HG03575 (cell line): ENCODE measurements around the gene NR1H2.

Source experiments
- ATAC-seq: cut with Tn5 transposase; IDR thresholded peaks from one replicate; pipeline ENCODE4 v1.9.1; 2021; ENCODE audit not compliant: unreplicated experiment, insufficient number of reproducible peaks, low FRiP score; ENCODE audit errors: extremely low read depth

NR1H2 gene

DNA sequence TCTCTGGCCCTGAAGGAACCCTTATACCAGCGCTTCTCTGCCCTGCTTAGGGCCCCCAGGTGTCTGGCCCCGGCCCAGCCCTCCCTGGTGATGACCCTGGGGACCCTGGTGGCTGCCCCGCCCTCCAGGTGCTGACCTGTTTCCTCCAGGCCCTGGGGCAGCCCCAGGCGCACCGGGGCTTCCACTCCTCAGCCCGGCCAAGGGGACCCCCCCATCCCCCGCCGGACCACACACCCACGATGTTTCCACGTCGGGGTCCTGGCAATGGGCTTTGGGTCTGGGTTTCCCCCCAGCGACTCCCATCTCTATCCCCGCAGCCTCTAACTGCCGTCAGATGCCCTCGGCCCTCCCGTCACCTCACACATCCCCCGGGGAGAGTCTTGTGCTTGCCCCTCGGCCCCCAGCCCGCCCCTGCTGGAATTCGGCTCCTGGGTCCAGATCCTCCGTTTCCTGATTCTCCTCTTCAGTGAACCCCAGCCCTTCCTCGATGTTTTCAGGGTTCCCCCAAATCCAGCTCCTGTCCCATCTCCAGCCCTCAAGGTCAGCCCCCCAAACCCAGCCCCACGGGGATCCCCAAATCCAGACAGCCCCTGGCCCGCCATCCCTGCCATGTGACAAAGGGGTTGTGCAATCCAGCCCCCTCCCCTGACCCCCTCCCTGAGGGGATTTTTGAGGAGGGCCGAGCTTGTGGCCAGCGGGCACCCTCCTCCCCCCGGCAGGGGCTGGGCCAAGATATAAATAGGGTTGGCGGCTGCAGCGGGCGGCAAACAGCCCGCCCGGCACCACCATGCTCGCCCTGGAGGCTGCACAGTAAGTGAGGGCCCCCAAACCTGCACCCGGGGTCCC is 42.1 kb downstream of the NR1H2 start, which contains the start of gene SPIB:
Gene SPIB, plus strand, starts transcription at position 763 of the 846 bp plus-strand sequence. Its CDS starts 25 bp downstream, at position 788.
- no peak for ATAC-seq

DNA sequence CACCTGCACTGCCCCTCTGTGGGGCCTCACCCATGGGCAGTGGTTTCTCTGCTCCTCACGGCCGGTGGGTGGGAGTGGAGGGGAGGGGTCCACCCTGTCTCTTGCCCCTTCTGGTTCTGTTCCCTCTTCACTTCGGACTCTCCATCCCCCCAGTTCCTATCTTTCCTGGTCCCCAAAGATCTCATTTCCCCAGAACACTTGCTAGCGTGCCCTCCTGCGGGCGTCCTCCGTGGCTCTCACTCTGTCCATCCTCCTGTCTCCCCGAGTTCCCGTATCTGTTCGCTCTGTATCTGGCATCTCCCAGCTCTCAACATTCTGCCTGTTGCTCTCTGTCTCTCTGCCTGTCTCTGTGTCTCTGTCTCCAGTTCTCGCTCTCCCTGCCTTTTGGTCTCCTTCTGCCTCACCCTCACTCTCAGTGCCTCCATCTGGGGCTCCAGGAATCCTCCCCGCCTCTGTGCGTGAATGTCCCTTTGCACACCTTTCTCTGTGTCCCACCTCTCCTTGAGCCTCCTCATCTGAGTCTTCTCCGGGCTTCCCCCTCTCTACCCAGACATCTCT is 42.8 kb downstream of the NR1H2 start:
- ATAC-seq: no peak

DNA sequence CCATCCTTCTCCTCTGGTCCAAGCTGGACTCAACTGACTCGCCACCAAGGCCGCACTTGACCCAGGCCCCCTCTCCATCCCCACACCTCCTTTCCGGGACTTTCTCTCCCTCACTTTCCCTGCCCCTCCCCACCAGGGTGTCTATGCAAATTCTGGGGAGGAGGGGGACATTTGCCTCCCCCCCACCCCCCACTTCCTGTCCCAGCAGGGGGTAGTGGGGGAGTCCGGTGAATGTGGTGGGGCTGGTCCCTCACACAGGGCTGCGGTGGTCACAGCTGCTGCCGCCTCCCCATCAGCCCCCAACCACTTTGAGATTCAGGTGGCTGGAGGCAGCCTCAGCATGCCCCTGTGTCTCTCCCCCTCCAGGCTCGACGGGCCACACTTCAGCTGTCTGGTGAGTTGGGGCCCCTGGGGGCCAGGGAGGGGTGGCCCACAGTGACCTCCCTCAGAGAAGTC is 43.4 kb downstream of the NR1H2 start:
- ATAC-seq: no peak

DNA sequence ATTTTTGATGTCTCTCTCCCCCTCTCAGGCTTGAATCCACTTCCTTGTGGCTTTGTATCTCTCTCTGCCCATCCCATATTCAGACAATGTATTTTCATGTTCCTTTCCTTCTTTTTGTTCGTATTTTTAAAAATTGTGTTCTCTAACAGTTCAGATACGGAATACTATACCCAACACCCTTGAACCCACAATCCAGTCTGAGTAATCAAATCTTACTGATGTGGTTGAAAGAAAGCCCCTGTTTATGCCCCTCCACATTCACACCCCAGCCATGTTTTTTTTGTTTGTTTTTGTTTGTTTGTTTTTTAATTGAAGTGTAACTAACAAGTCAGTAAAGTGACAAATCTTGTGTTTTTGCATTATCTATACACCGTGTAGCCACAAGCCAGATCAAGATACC is 43.9 kb downstream of the NR1H2 start:
- ATAC-seq: no peak

DNA sequence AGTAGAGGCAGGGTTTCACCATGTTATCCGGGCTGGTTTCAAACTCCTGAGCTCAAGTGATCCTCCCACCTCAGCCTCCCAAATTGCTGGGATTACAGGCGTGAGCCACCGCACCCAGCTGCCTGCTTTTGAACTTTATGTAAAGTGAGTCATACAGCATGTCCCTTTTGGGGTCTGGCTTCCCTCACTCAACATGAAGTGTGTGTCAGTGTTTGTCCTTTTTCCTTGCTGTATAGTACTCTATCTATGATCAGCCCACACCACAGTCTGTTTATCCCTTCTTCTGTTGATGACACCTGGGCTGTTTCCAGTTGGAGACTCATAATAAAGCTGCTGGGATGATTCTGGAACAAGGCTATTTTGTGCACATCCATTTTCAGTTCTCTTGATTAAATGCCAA is 44.6 kb downstream of the NR1H2 start:
- ATAC-seq: no peak

DNA sequence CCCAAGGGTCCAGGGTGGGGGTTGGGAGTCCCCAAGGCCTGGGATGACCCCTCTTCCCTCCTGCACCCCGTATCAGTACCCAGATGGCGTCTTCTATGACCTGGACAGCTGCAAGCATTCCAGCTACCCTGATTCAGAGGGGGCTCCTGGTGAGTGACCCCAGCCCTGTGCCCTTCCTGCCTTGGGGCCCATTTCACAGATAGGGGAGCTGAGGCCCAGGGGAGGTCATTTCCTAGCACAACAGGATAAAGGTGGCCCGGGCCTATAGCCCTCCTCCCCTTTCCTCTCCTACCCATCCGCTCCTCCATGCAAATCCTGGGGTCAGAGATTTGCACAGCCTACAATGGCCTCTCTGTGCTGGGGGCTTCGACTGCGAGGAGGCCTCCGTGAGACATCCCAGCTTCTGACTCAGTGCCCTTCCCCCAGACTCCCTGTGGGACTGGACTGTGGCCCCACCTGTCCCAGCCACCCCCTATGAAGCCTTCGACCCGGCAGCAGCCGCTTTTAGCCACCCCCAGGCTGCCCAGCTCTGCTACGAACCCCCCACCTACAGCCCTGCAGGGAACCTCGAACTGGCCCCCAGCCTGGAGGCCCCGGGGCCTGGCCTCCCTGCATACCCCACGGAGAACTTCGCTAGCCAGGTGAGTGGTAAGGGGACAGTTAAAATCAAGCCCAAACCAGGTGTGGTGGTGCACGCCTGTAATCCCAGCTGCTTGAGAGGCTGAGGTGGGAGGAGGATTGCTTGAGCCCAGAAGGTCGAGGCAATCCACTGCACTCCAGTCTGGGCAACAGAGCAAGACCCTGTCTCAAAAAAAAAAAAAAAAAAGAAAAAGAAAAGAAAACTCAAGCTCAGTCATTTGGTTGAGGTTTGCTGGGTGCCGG is 46.4 kb downstream of the NR1H2 start:
- no peak for ATAC-seq

DNA sequence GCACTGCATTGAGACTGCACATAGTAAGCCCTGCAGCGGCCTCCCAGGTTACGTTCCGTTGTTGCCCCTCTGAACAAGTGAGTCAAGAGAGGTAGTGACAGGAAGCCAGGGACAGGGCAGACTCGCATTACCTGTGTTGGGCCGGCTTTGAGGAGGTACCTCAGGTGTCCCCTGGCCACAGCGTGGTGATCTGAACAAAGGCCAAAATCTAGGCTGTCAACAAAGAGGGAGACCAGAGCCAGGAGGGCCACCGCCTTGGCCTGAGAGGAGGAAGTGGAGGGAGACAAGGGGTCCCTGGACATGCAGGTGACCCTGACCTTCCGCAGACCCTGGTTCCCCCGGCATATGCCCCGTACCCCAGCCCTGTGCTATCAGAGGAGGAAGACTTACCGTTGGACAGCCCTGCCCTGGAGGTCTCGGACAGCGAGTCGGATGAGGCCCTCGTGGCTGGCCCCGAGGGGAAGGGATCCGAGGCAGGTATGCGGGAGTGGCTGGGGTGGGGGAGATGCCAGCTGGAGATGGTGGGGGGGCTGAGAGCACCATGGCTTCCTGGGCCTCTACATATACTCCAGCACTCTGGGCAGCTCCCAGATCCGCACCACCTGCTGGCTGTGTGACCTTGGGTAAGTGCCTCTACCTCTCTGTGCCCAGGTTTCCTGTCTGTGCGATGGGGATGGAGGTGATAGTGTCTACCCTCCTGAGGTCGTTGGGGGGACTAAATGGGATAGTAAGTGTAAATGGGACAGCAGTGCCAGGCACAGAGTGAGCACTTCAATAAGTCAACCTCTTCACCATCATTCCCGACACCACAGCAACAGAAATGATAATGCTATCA is 47.2 kb downstream of the NR1H2 start:
- ATAC-seq: no peak

DNA sequence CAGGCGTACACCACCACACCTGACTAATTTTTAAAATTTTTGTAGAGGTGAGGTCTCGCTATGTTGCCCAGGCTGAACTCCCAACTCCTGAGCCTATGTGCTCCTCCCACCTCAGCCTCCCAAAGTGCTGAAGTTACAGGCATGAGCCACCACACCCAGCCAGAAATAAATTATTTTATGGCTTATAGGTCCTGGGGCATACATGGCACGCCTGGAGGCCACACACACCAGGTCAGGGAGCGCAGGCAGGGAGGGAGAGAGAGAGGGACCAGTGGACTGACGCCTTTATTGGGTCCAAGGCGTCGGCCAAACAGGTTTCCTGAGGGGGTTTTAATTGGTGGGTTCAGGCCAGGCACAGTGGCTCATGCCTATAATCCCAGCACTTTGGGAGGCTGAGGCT is 49.3 kb downstream of the NR1H2 start:
- no peak for ATAC-seq

DNA sequence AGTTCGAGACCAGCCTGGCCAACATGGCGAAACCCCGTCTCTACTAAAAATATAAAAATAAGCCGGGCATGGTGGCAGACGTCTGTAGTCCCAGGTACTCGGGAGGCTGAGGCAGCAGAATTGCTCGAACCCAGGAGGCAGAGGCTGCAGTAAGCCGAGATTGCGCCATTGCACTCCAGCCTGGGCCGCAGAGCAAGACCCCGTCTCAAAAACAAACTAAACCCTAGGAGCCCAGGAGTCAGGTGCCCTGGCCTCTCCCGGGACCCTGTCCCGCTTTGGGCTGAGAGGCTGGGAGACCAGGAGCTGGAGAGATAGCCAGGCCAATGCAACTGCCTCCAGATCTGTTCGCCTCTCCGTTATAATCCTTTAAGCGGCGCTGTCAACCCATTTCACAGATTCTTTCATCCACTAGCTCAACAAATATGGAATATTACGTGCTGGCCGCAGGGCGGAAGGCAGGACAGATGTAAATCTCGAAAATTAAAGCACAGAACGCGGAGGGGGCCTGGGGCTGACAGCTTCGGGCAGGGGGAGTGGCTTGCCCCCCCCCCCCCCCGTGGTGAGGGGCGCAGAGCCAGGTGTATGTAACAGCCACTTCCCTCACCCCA is 51.2 kb downstream of the NR1H2 start:
- ATAC-seq: no peak

DNA sequence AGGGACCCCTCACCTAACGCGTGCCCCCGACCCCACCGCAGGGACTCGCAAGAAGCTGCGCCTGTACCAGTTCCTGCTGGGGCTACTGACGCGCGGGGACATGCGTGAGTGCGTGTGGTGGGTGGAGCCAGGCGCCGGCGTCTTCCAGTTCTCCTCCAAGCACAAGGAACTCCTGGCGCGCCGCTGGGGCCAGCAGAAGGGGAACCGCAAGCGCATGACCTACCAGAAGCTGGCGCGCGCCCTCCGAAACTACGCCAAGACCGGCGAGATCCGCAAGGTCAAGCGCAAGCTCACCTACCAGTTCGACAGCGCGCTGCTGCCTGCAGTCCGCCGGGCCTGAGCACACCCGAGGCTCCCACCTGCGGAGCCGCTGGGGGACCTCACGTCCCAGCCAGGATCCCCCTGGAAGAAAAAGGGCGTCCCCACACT is 51.8 kb downstream of the NR1H2 start:
- no peak for ATAC-seq

DNA sequence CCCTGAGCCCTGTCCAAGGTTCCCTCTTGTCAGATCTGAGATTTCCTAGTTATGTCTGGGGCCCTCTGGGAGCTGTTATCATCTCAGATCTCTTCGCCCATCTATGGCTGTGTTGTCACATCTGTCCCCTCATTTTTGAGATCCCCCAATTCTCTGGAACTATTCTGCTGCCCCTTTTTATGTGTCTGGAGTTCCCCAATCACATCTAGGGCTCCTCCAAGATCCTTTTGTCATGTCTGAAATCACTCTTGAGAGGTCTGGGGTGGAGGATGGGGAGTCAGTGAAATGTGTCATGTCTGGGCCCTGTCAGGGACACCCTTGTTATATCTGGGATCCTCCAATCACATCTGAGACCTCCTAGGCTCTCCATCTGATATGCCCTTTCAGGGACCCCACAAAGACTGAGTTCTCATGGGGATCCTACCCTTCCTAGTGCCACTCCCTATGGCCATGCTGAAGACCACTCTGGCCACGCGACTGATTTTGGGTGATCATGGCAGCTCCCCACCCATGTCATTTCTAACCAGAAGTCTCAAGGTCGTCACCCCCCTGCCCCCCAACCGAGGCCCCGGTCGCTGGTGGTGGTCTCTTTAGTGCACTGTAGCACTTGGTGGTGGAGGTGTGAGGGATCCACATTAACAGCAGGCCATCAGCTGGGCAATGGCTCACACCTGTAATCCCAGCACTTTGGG is 52.7 kb downstream of the NR1H2 start:
- no peak for ATAC-seq

DNA sequence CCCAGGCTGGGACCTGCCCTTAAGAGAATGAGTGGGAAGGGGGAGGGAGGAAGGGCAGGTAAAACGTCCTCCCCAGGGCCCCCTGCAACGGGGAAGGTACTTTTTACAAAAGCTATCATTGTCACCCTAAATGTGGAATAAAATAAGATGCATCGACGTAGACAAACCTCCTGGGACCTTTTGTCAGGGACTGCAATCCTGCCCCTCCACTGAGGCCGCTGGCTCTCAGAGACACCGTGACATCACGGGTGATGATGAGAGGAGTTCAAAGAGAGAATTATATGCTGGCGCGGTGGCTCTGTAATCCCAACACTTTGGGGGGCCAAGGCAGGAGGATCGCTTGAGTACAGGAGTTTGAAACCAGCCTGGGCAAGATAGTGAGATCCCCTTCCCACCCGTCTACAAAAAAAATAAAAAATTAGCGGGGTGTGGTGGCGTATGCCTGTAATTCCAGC is 54.7 kb downstream of the NR1H2 start:
- ATAC-seq: no peak

DNA sequence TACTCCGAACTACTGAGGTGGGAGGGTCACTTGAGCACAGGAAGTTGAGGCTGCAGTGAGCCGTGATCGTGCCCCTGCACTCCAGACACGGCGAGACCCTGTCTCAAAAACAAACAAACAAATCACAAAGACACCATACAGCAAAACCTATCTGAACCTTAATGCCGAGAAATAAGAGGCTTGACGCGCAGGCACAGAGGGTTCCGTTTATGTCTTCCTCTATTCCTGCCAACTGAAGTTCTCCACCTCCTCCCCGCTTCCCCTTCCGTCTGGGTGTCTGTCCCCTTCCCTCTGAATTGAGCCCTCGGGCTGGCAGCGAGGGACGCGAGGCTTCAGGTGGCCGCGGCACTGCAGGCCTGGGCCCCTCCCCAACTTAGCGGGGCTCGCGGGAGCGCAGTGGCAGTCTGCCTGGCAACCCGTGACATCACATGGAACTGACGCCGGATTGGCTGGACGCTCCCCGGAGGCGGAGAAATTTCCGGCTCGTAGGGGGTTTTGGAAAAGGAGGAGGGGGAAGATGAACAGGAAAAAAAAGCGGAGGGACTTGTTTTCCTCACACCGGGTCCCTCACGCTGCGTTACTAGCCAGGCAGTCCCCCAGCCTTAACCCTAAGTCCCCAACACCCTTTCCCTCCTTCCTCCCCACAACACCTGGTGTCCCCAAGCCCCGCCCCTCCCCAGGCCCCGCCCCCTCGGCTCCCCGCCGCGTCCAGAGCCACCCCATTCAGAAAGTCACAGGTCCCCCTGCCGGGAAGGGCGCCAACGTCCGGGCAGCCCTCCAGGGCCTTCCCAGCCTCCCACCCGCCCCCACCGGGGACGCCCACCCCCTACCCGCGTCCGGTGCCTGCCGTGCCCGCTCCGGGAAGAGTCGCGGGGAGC is 55.3 kb downstream of the NR1H2 start:
- no peak for ATAC-seq

DNA sequence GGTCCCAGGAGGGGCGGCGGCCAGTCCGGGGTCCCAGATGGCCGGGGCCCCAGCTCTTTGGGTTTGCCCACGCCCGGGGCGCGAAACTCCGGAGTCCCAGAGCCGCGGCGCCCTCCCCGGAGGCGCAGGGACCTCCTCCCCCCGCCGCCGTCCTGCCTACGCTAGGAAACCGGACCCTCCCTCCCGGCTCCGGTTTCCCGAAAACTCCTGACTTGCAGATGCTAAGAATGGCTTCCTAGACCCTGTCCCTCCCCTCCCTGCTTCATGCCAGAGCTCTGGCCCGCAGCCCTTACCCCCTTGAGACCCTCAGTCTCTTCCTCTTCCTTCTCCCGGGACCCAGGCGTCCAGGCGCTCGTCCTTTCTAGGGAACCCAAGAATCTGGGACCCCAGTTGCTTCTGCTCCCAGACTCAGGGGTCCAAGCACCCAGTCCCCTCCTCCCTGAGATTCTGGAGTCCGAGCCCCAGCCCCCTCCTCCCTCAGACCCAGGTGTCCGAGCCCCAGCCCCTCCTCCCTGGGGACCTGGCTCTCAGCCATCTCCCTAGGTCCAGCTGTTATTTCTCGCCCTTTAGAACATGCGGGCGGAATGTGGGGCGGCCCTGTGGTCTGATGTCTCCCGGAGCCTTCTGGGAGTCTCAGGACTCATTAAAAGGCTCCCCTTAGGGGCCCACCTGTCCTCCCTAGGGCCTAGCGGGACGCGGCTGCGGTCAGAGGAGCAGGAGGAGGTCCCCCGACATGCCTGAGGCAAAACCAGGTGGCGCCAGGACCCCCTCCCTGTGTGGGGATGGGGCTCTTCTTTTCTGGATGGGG is 56.2 kb downstream of the NR1H2 start, which contains the start of gene MYBPC2:
Gene MYBPC2, plus strand, starts transcription at position 672 of the 808 bp plus-strand sequence. Its CDS starts 62 bp downstream, at position 734.
- no peak for ATAC-seq
